IMR-90 (cell line): ENCODE results near the gene LRCH4. TPM values are rescaled to one million over a fixed set of nuclear protein-coding genes. Genes with fewer than 3 reads are reported as not detected.
"Not testable (repeated sequence)": the region's sequence is repeated elsewhere in the genome, so short reads cannot be mapped to it uniquely, and the experiment has no call there.

ENCODE experiments used
- ATAC-seq: fragments of 200-7000 bp; cut with Tn5 transposase; 2 replicates; pipeline ENCODE4 v1.9.1; 2020; ENCODE audit warnings: low read depth, mild to moderate bottlenecking, moderate library complexity
- BruUV-seq: library from RNA; stranded (reverse); fragments of 400-500 nt; replicated peaks from 2 replicates; lab custom pipeline; 2021; lab: Mats Ljungman, UMichigan
- CTCF ChIA-PET: fragments of 300-600 bp; formaldehyde crosslinking; extraction: SDS; loops from one replicate; lab custom pipeline; 2021; ENCODE audit warnings: antibody characterized with exemption; lab: Yijun Ruan, JAX
- POLR2A ChIA-PET: fragments of 300-600 bp; sonication (Branson Sonifier 250); formaldehyde crosslinking; loops from one replicate; lab custom pipeline; 2022; ENCODE audit warnings: antibody characterized with exemption; ENCODE audit not compliant: unreplicated experiment; lab: Charles Lee
- DNase-seq: peaks from one replicate; pipeline ENCODE4 v3.0.0; 2013
- H2AFZ ChIP-seq: replicated peaks from 2 replicates; pipeline ENCODE3; 2013; ENCODE audit warnings: low read length, mild to moderate bottlenecking; ENCODE audit not compliant: poor library complexity
- H2AK5ac ChIP-seq: 2 replicates; pipeline ENCODE4 v1.6.1; 2013; ENCODE audit warnings: low read depth, low read length, inconsistent platforms
- H2AK9ac ChIP-seq: replicated peaks from 2 replicates; pipeline ENCODE3; 2013; ENCODE audit warnings: mild to moderate bottlenecking, low read depth, low read length, moderate library complexity; ENCODE audit not compliant: poor library complexity
- H2BK120ac ChIP-seq: 2 replicates; pipeline ENCODE4 v1.6.1; 2013; ENCODE audit warnings: low read depth, low read length, inconsistent platforms
- H2BK15ac ChIP-seq: 3 replicates; pipeline ENCODE4 v1.6.1; 2013; ENCODE audit warnings: low read depth, low read length, inconsistent platforms
- H2BK20ac ChIP-seq: 2 replicates; pipeline ENCODE4 v1.6.1; 2013; ENCODE audit warnings: low read depth, mild to moderate bottlenecking, inconsistent platforms, low read length, moderate library complexity
- H2BK5ac ChIP-seq: 2 replicates; pipeline ENCODE4 v1.6.1; 2013; ENCODE audit warnings: mild to moderate bottlenecking, low read depth, low read length, inconsistent platforms; ENCODE audit not compliant: poor library complexity, severe bottlenecking
- H3K14ac ChIP-seq: replicated peaks from 2 replicates; pipeline ENCODE4 v1.6.1; 2013; ENCODE audit warnings: low read depth, low read length, inconsistent platforms
- H3K18ac ChIP-seq: 2 replicates; pipeline ENCODE4 v1.6.1; 2013; ENCODE audit warnings: low read depth, low read length, control low read depth
- H3K23ac ChIP-seq: 2 replicates; pipeline ENCODE4 v1.6.1; 2013; ENCODE audit warnings: low read depth, low read length, inconsistent platforms
- H3K27ac ChIP-seq: 2 replicates; pipeline ENCODE4 v1.5.1; 2013; ENCODE audit warnings: mild to moderate bottlenecking, control low read depth, low read length; ENCODE audit not compliant: insufficient read depth
- H3K27me3 ChIP-seq: 2 replicates; pipeline ENCODE4 v1.6.1; 2013; ENCODE audit warnings: low read length; ENCODE audit not compliant: control insufficient read depth, insufficient read depth
- H3K36me3 ChIP-seq: 2 replicates; pipeline ENCODE4 v1.6.1; 2013; ENCODE audit warnings: low read length, mixed read lengths; ENCODE audit not compliant: control insufficient read depth, insufficient read depth
- H3K4ac ChIP-seq: 2 replicates; pipeline ENCODE4 v1.6.1; 2013; ENCODE audit warnings: low read depth, low read length, inconsistent platforms
- H3K4me1 ChIP-seq: 2 replicates; pipeline ENCODE4 v1.6.1; 2013; ENCODE audit warnings: low read length, mixed read lengths; ENCODE audit not compliant: control insufficient read depth, insufficient read depth
- H3K4me2 ChIP-seq: 2 replicates; pipeline ENCODE4 v1.6.1; 2013; ENCODE audit warnings: low read depth, mild to moderate bottlenecking, control low read depth, low read length, moderate library complexity
- H3K4me3 ChIP-seq: 2 replicates; pipeline ENCODE4 v1.5.1; 2013; ENCODE audit warnings: low read depth, mild to moderate bottlenecking, control low read depth, low read length, moderate library complexity; ENCODE audit not compliant: insufficient read depth
- H3K56ac ChIP-seq: 2 replicates; pipeline ENCODE4 v1.6.1; 2013; ENCODE audit warnings: low read length, inconsistent platforms; ENCODE audit not compliant: insufficient read depth; ENCODE audit errors: extremely low read depth
- H3K79me1 ChIP-seq, 2 experiments: 2 replicates each; pipeline ENCODE4 v1.6.1; 2013; ENCODE audit warnings: low read length in 2 of 2, inconsistent platforms in 1 of 2, low read depth in 1 of 2
- H3K9ac ChIP-seq: 2 replicates; pipeline ENCODE4 v1.6.1; 2013; ENCODE audit warnings: low read depth, low read length, control low read depth
- H3K9me1 ChIP-seq: 2 replicates; pipeline ENCODE4 v1.6.1; 2013; ENCODE audit warnings: low read length, inconsistent platforms; ENCODE audit not compliant: insufficient read depth
- H3K9me3 ChIP-seq: 2 replicates; pipeline ENCODE4 v1.6.1; 2013; ENCODE audit warnings: low read length; ENCODE audit not compliant: control insufficient read depth, insufficient read depth
- H4K20me1 ChIP-seq: 2 replicates; pipeline ENCODE4 v1.6.1; 2013; ENCODE audit warnings: low read length, inconsistent platforms; ENCODE audit not compliant: insufficient read depth
- H4K5ac ChIP-seq: 2 replicates; pipeline ENCODE4 v1.6.1; 2013; ENCODE audit warnings: mild to moderate bottlenecking, low read depth, low read length, control low read depth
- H4K8ac ChIP-seq, 2 experiments: 2 replicates each; pipeline ENCODE4 v1.6.1; 2013; ENCODE audit warnings: low read depth in 2 of 2, low read length in 2 of 2, control low read depth in 1 of 2, inconsistent platforms in 1 of 2
- H4K91ac ChIP-seq: 2 replicates; pipeline ENCODE4 v1.6.1; 2013; ENCODE audit warnings: low read depth, low read length, inconsistent platforms; ENCODE audit not compliant: insufficient read depth
- POLR2A ChIP-seq: IDR thresholded peaks from 2 replicates; pipeline ENCODE4 v1.6.1; 2012; ENCODE audit warnings: mild to moderate bottlenecking, low read depth, low read length
- SMC3 ChIP-seq: fragments of 150-350 bp; IDR thresholded peaks from 2 replicates; pipeline ENCODE4 v1.6.1; 2016; ENCODE audit warnings: low read depth, mild to moderate bottlenecking, antibody characterized with exemption, low read length, moderate library complexity
- WGBS, 2 experiments: methylation state at CpG; one replicate each; pipeline versions ENCODE4 v1.1.5 to v1.1.7; 2013; ENCODE audit warnings: missing lambda C conversion rate in 2 of 2; ENCODE audit not compliant: insufficient read length in 1 of 2; ENCODE audit errors: extremely low coverage in 2 of 2; 5-methylcytosine and 5-hydroxymethylcytosine counted together
- dilution Hi-C: fragments of 300-500 bp; cut with HindIII; formaldehyde crosslinking; loops from one replicate; pipeline ENCODE4 v1.14.3; 2018; ENCODE audit warnings: low sequenced_read_pairs; ENCODE audit not compliant: unreplicated experiment
- in situ Hi-C: fragments of 300-500 bp; cut with MboI; formaldehyde crosslinking; loops from 3 replicates; pipeline ENCODE4 v1.14.3; 2019; ENCODE audit warnings: low sequenced_read_pairs, inconsistent platforms, mixed read lengths
- intact Hi-C: fragments of 100-400 bp; cut with micrococcal nuclease; formaldehyde crosslinking; loops from 2 replicates; pipeline ENCODE4 v1.10.0; 2022
- polyA plus RNA-seq, 3 experiments: library from polyadenylated mRNA; depleted of rRNA; stranded (reverse); fragments of >200 nt; gene quantifications; 2 replicates each; pipeline ENCODE4 v1.2.3, GENCODE V29; 2012; ENCODE audit warnings: low replicate concordance in 1 of 3
- total RNA-seq: library from RNA; depleted of rRNA; stranded (reverse); fragments of >200 nt; gene quantifications from 2 replicates; pipeline ENCODE4 v1.2.3, GENCODE V29; 2012

Gene LRCH4
- total and polyA plus RNA-seq, 2 of the 4 experiments (the other 2 are of a cell fraction), result 5.0 to 41.3 TPM

- Histone ChIP-seq H3K23ac (no peak overlapping the region), H3K79me1 (no peaks in the 10 kb centered on the region), H4K5ac (no peak overlapping the region), H3K4me3 (no peak overlapping the region), H3K9me1 (no peaks in the 10 kb centered on the region), H4K20me1 (no peaks in the 10 kb centered on the region), H2BK120ac (no peak overlapping the region), H2BK15ac (no peak overlapping the region), H4K8ac (no peak overlapping the region), H3K36me3 (no peaks in the 10 kb centered on the region), H2BK20ac (no peak overlapping the region), H3K27me3 (peaks cover 4% of the 10 kb centered on the region), H2AK5ac (no peak overlapping the region), H3K9ac (no peak overlapping the region), H3K56ac (no peak overlapping the region), H3K4ac (no peak overlapping the region), H3K9me3 (no peaks in the 10 kb centered on the region), H3K18ac (no peak overlapping the region), H2AK9ac (no peak overlapping the region), H4K91ac (no peak overlapping the region), H3K27ac (no peak overlapping the region), H3K4me1 (no peaks in the 10 kb centered on the region), H2AFZ (no peak overlapping the region), H3K14ac (no peak overlapping the region), H2BK5ac (no peak overlapping the region), H3K4me2 (no peak overlapping the region)
- dilution Hi-C loops, result no loop called here
- no CpG with 5 or more reads among the region's 14 CpGs for WGBS, 2 experiments
- BruUV-seq, result no TSS peak
- no peak for ATAC-seq
- CTCF ChIA-PET, result no interaction called here
- in situ Hi-C loops, result no loop called here
- DNase-seq, result no peak
- POLR2A ChIA-PET, result no interaction called here
- TF ChIP-seq POLR2A (no peak), SMC3 (no peak)
- intact Hi-C loops, result no loop called here
Observed at GRCh38 chr7:100532165-100533022, 53.5 kb downstream of the LRCH4 start.

- H3K27ac ChIP-seq, H3K9me1 ChIP-seq, H2BK15ac ChIP-seq, dilution Hi-C loops, H3K18ac ChIP-seq, BruUV-seq, intact Hi-C loops, H3K79me1 ChIP-seq, H3K36me3 ChIP-seq, H3K4me2 ChIP-seq, H2BK20ac ChIP-seq, in situ Hi-C loops, ATAC-seq, H3K9ac ChIP-seq, H4K91ac ChIP-seq, H3K23ac ChIP-seq, H3K9me3 ChIP-seq, H2BK5ac ChIP-seq, H3K56ac ChIP-seq, H2AK9ac ChIP-seq, H4K20me1 ChIP-seq, H4K8ac ChIP-seq, H3K4me1 ChIP-seq, DNase-seq, H3K4ac ChIP-seq, H2AFZ ChIP-seq, CTCF ChIA-PET, H3K27me3 ChIP-seq, H2AK5ac ChIP-seq, H4K5ac ChIP-seq, H2BK120ac ChIP-seq, H3K14ac ChIP-seq, H3K4me3 ChIP-seq: not testable (repeated sequence)
- POLR2A ChIA-PET, result interaction anchor here (0.6 kb wide), 1 partner anchor 11 kb away, joined by 9 read pairs; the partner anchor contains the start of gene AGFG2
- WGBS, 2 experiments, result no CpG with 5 or more reads among the region's 12 CpGs
Observed at GRCh38 chr7:100528108-100528866, 57.6 kb downstream of the LRCH4 start.
